Hepatocyte (in vitro differentiated cells): ENCODE results near the gene DNM3. TPM values are rescaled to one million over a fixed set of nuclear protein-coding genes. Genes with fewer than 3 reads are reported as not detected.

Experiments used
- DNase-seq: peaks from one replicate; pipeline ENCODE4 v3.0.0-alpha.2; 2016; ENCODE audit warnings: low spot score
- H2AFZ ChIP-seq: fragments of 200-600 bp; sonication (generic); 2 replicates; pipeline ENCODE4 v1.6.0; 2016; ENCODE audit warnings: antibody characterized with exemption, mild to moderate bottlenecking
- H3K27ac ChIP-seq: fragments of 200-600 bp; sonication (generic); 2 replicates; pipeline ENCODE4 v1.5.1; 2016; ENCODE audit warnings: mild to moderate bottlenecking
- H3K27me3 ChIP-seq: fragments of 200-600 bp; sonication (generic); 2 replicates; pipeline ENCODE4 v1.6.1; 2016
- H3K36me3 ChIP-seq: fragments of 200-600 bp; sonication (generic); replicated peaks from 2 replicates; pipeline ENCODE4 v1.5.1; 2016; ENCODE audit warnings: low read depth; ENCODE audit not compliant: insufficient read depth
- H3K4me1 ChIP-seq: fragments of 200-600 bp; sonication (generic); 2 replicates; pipeline ENCODE4 v1.5.1; 2016; ENCODE audit warnings: mild to moderate bottlenecking, moderate library complexity; ENCODE audit not compliant: insufficient read depth
- H3K4me2 ChIP-seq: fragments of 200-600 bp; sonication (generic); 2 replicates; pipeline ENCODE4 v1.6.0; 2016
- H3K4me3 ChIP-seq: fragments of 200-600 bp; sonication (generic); 2 replicates; pipeline ENCODE4 v1.5.1; 2016; ENCODE audit warnings: mild to moderate bottlenecking
- H3K79me2 ChIP-seq: fragments of 200-600 bp; sonication (generic); 2 replicates; pipeline ENCODE4 v1.6.0; 2017; ENCODE audit warnings: mild to moderate bottlenecking
- H3K9me2 ChIP-seq: fragments of 200-600 bp; sonication (generic); replicated peaks from 2 replicates; pipeline ENCODE4 v1.6.0; 2017; ENCODE audit warnings: mild to moderate bottlenecking; ENCODE audit not compliant: insufficient read depth
- H3K9me3 ChIP-seq: fragments of 200-600 bp; sonication (generic); 2 replicates; pipeline ENCODE4 v1.5.1; 2016; ENCODE audit warnings: low read depth, mild to moderate bottlenecking
- H4K20me1 ChIP-seq: fragments of 200-600 bp; sonication (generic); 2 replicates; pipeline ENCODE4 v1.6.0; 2016; ENCODE audit warnings: mild to moderate bottlenecking; ENCODE audit not compliant: insufficient read depth, poor library complexity, severe bottlenecking
- EZH2 ChIP-seq: fragments of 200-600 bp; sonication (generic); IDR thresholded peaks from 2 replicates; pipeline ENCODE4 v1.6.1; 2016; ENCODE audit warnings: antibody characterized with exemption, mild to moderate bottlenecking, borderline replicate concordance
- EZH2phosphoT487 ChIP-seq: fragments of 200-600 bp; sonication (generic); IDR thresholded peaks from one replicate; pipeline ENCODE4 v1.6.1; 2018; ENCODE audit warnings: antibody characterized with exemption, mild to moderate bottlenecking, low read depth, moderate library complexity; ENCODE audit not compliant: unreplicated experiment, severe bottlenecking
- WGBS: methylation state at CpG from one replicate; pipeline ENCODE4 v1.1.6; 2016; ENCODE audit warnings: low lambda C conversion rate; ENCODE audit errors: missing lambda C conversion rate; 5-methylcytosine and 5-hydroxymethylcytosine counted together
- polyA plus RNA-seq: library from polyadenylated mRNA; unstranded; fragments of >200 nt; fragmentation: Nextera tagmentation; extraction: Ambion mirVana; gene quantifications from 2 replicates; pipeline ENCODE4 v1.2.1, GENCODE V29; 2016
- total RNA-seq: library from RNA; depleted of rRNA; stranded (reverse); fragments of >200 nt; gene quantifications from 2 replicates; pipeline ENCODE4 v1.2.3, GENCODE V29; 2014
- TF ChIP-seq, protein P1 (sequence below): fragments of 200-600 bp; sonication (generic); IDR thresholded peaks from 2 replicates; pipeline ENCODE4 v1.5.1; 2016; ENCODE audit warnings: antibody characterized with exemption, mild to moderate bottlenecking; ENCODE audit not compliant: poor library complexity

Gene DNM3
- total and polyA plus RNA-seq, 2 experiments from 2014 or later: 1.5 TPM; not detected in 1

DNA sequence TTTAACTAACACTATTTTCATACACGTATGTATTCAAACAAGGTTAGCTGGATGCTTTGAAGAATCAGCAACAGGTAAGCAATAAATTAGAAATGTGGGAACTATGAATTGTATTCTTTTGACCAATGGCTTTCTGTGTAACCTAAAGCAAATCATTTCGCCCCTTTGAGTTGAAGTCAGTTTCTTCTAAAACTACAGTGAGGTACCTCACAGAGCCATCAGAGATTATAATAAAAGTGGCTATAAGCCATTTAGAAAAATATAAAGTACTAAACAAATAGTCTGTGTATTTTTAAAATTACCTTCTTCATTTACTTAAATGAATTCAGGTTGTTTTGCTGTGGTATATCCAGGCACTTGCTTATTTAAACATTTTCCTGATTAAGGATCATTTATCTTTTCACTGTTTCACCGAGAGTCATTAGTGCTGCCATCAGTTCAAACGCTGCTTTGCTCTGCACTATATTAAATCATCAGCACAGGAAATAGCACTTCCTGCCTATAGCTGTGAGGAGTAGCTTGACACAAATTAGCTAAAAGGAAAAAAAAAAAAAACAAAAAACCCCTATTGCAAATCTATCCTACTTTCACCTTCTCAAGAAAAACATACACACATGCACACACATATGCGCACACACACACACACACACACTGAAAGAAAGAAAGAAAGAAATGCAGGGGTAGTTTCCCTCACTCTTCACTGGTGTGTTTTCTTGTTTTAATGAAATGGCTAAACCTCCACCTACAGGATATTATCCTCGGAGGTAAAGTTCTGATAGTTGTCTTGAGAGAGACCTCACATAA, 539.3 kb downstream of the DNM3 start:
- Histone ChIP-seq H3K36me3 (no peaks in the 10 kb centered on the region), H3K79me2 (no peaks in the 10 kb centered on the region), H3K9me3 (no peaks in the 10 kb centered on the region), H3K4me1 (peaks cover 47% of the 10 kb centered on the region), H3K27ac (peak overlapping the region; percentile 89), H4K20me1 (no peaks in the 10 kb centered on the region), H2AFZ (peak overlapping the region; percentile 46), H3K9me2 (no peaks in the 10 kb centered on the region), H3K27me3 (no peaks in the 10 kb centered on the region), H3K4me2 (peak overlapping the region; percentile 47), H3K4me3 (no peak overlapping the region)
- no peak for DNase-seq
- TF ChIP-seq EZH2 (no peak), EZH2phosphoT487 (no peak)
- TF ChIP-seq, protein P1, sequence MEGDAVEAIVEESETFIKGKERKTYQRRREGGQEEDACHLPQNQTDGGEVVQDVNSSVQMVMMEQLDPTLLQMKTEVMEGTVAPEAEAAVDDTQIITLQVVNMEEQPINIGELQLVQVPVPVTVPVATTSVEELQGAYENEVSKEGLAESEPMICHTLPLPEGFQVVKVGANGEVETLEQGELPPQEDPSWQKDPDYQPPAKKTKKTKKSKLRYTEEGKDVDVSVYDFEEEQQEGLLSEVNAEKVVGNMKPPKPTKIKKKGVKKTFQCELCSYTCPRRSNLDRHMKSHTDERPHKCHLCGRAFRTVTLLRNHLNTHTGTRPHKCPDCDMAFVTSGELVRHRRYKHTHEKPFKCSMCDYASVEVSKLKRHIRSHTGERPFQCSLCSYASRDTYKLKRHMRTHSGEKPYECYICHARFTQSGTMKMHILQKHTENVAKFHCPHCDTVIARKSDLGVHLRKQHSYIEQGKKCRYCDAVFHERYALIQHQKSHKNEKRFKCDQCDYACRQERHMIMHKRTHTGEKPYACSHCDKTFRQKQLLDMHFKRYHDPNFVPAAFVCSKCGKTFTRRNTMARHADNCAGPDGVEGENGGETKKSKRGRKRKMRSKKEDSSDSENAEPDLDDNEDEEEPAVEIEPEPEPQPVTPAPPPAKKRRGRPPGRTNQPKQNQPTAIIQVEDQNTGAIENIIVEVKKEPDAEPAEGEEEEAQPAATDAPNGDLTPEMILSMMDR: no peak
- 49% methylated on average over 6 of the region's 6 CpGs for WGBS

DNA sequence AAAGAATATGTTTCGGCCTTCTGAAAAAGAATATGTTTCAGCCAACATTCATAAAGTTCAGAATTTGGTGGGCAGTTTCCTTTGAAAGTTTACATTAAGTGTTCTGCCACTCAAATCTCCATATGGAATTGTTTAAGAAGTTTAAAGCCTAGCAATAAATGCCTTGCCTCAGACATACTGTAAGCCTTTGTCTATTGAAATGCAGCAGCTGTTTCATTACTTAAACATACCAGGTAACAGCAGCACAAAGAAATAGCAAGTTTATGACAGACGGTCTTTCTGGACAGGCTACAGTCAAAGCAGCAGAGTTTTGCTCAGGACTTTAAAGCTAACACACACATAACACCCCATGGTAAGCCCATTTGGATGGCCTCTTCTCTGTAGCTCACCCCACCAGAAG, 540.6 kb downstream of the DNM3 start:
- no peaks in the 10 kb centered on the region for H3K9me3 ChIP-seq
- 28% methylated on average over 2 of the region's 2 CpGs for WGBS
- H3K9me2 ChIP-seq: no peaks in the 10 kb centered on the region
- TF ChIP-seq EZH2phosphoT487: no peak
- TF ChIP-seq, protein P1: no peak
- no peak for TF ChIP-seq EZH2
- peak; percentile 18 for DNase-seq
- no peaks in the 10 kb centered on the region for H4K20me1 ChIP-seq
- H3K4me1 ChIP-seq: peaks cover 50% of the 10 kb centered on the region
- no peak overlapping the region for H3K4me3 ChIP-seq
- H3K4me2 ChIP-seq: peak overlapping the region; percentile 56
- no peaks in the 10 kb centered on the region for H3K36me3 ChIP-seq
- no peaks in the 10 kb centered on the region for H3K27me3 ChIP-seq
- peak overlapping the region; percentile 89 for H3K27ac ChIP-seq
- H2AFZ ChIP-seq: peak overlapping the region; percentile 10
- H3K79me2 ChIP-seq: no peaks in the 10 kb centered on the region

DNA sequence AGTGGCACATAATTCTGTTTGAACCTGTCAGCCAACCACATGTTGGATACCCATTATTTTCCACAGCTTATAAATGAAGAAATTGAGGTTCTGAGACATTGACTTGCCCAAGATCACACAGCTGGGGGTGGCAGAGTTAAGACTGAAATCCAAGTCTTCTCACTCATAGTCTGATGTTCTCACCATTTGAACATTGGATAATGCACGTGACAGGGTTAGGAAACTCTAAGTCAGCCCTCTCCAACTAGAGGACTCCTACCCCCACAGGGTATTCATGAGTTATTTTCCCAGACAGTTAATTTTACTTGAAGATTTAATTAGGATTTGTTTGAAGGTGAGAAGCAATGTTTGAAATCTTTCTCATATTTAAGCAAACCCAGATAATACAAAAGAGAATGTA, 541.1 kb downstream of the DNM3 start:
- no peaks in the 10 kb centered on the region for H3K9me3 ChIP-seq
- peak overlapping the region; percentile 89 for H3K27ac ChIP-seq
- H3K27me3 ChIP-seq: no peaks in the 10 kb centered on the region
- H3K79me2 ChIP-seq: no peaks in the 10 kb centered on the region
- no peak for TF ChIP-seq EZH2
- no peak for TF ChIP-seq EZH2phosphoT487
- TF ChIP-seq, protein P1: no peak
- WGBS: 56% methylated on average over 1 of the region's 1 CpG
- H2AFZ ChIP-seq: peak overlapping the region; percentile 56
- peaks cover 50% of the 10 kb centered on the region for H3K4me1 ChIP-seq
- H3K36me3 ChIP-seq: no peaks in the 10 kb centered on the region
- no peak for DNase-seq
- H3K9me2 ChIP-seq: no peaks in the 10 kb centered on the region
- H3K4me2 ChIP-seq: peak overlapping the region; percentile 56
- no peak overlapping the region for H3K4me3 ChIP-seq
- no peaks in the 10 kb centered on the region for H4K20me1 ChIP-seq
